K562 (cell line): ENCODE data around the gene ELAC2. TPM values are rescaled to one million over a fixed set of nuclear protein-coding genes. Genes with fewer than 3 reads are reported as not detected.

Experiments used
- ATAC-seq: fragments of 200-7000 bp; cut with Tn5 transposase; 3 replicates; pipeline ENCODE4 v1.9.1; 2020; ENCODE audit warnings: moderate library complexity
- BruUV-seq: library from RNA; stranded (reverse); fragments of 400-500 nt; replicated peaks from 2 replicates; lab custom pipeline; 2021; lab: Mats Ljungman, UMichigan
- CTCF ChIA-PET: fragments of 300-600 bp; formaldehyde crosslinking; extraction: SDS; loops from one replicate; lab custom pipeline; 2021; ENCODE audit warnings: low intra/inter-chr PET ratio; lab: Yijun Ruan, JAX
- POLR2A ChIA-PET: fragments of 300-600, 350-650 bp; sonication (Branson Sonifier 250); formaldehyde crosslinking; extraction: SDS; loops from one replicate; lab custom pipeline; 2021; ENCODE audit warnings: antibody characterized with exemption, inconsistent platforms; lab: Yijun Ruan, JAX
- DNase-seq, 4 experiments: peaks; one replicate each; pipeline versions ENCODE4 v3.0.0 to v3.0.0-alpha.2; 2011 to 2018; ENCODE audit warnings: low spot score in 3 of 4, mixed read lengths in 3 of 4; ENCODE audit errors: extremely low read depth in 1 of 4
- FAIRE-seq: peaks from 2 replicates; lab custom pipeline; 2011; peaks lifted over from hg19 to GRCh38; lab: Jason Lieb, UNC
- H2AFZ ChIP-seq: 2 replicates; pipeline ENCODE4 v1.6.0; 2011; ENCODE audit warnings: low read depth, low read length, control low read depth, inconsistent platforms
- H3K27ac ChIP-seq: fragments of 200-600 bp; 3 replicates; pipeline ENCODE4 v1.8.0; 2011; ENCODE audit warnings: low read depth, mild to moderate bottlenecking, control low read depth, inconsistent platforms, low read length, moderate library complexity, mixed read lengths; ENCODE audit errors: extremely low read depth
- H3K27me3 ChIP-seq, 2 experiments: fragments of 300-600 bp in 1 of 2; 2 replicates in 1 of 2; 3 replicates in 1 of 2; pipeline versions ENCODE4 v1.6.0 to v1.8.0; 2011; ENCODE audit warnings: inconsistent platforms in 2 of 2, low read length in 2 of 2, mild to moderate bottlenecking in 1 of 2, mixed read lengths in 1 of 2, moderate library complexity in 1 of 2; ENCODE audit not compliant: control insufficient read depth in 2 of 2, insufficient read depth in 2 of 2
- H3K36me3 ChIP-seq: fragments of 300-600 bp; 3 replicates; pipeline ENCODE4 v1.8.0; 2011; ENCODE audit warnings: mild to moderate bottlenecking, low read length, inconsistent platforms; ENCODE audit not compliant: control insufficient read depth, insufficient read depth
- H3K4me1 ChIP-seq, 2 experiments: fragments of 200-600 bp in 1 of 2; replicated peaks in 1 of 2; 2 replicates in 1 of 2; 3 replicates in 1 of 2; pipeline versions ENCODE4 v1.5.1 to v1.8.0; 2011; ENCODE audit warnings: inconsistent platforms in 2 of 2, low read length in 2 of 2, mild to moderate bottlenecking in 1 of 2, mixed read lengths in 1 of 2, moderate library complexity in 1 of 2; ENCODE audit not compliant: control insufficient read depth in 2 of 2, insufficient read depth in 2 of 2
- H3K4me2 ChIP-seq: 2 replicates; pipeline ENCODE4 v1.6.1; 2011; ENCODE audit warnings: low read length, control low read depth, inconsistent platforms, mixed read lengths; ENCODE audit not compliant: insufficient read depth
- H3K4me3 ChIP-seq: fragments of 200-600 bp; sonication (generic), shearing (Covaris generic); 2 replicates; pipeline ENCODE4 v1.5.1; 2016; ENCODE audit warnings: control low read depth, inconsistent platforms
- H3K79me2 ChIP-seq: fragments of 200-600 bp; 3 replicates; pipeline ENCODE4 v1.8.0; 2011; ENCODE audit warnings: low read length, inconsistent platforms; ENCODE audit not compliant: control insufficient read depth, insufficient read depth
- H3K9ac ChIP-seq, 2 experiments: 2 replicates each; pipeline versions ENCODE4 v1.6.0 to v1.6.1; 2011; ENCODE audit warnings: low read depth in 2 of 2, low read length in 2 of 2, control low read depth in 1 of 2, inconsistent platforms in 1 of 2, mild to moderate bottlenecking in 1 of 2, mixed read lengths in 1 of 2; ENCODE audit not compliant: insufficient read depth in 1 of 2
- H3K9me1 ChIP-seq: one replicate; pipeline ENCODE4 v1.6.0; 2011; ENCODE audit warnings: inconsistent platforms, mild to moderate bottlenecking, low read length, moderate library complexity; ENCODE audit not compliant: control insufficient read depth, insufficient read depth
- H3K9me3 ChIP-seq: replicated peaks from 2 replicates; pipeline ENCODE4 v1.5.1; 2011; ENCODE audit warnings: low read depth, low read length, inconsistent platforms; ENCODE audit not compliant: control insufficient read depth, insufficient read depth
- H4K20me1 ChIP-seq: replicated peaks from 2 replicates; pipeline ENCODE4 v1.6.1; 2011; ENCODE audit warnings: low read length, inconsistent platforms, mixed read lengths; ENCODE audit not compliant: control insufficient read depth, insufficient read depth
- CEBPG ChIP-seq, 3 experiments: fragments of 200-800 bp in 1 of 3; sonication (Bioruptor generic) in 1 of 3; sonication (generic) in 1 of 3; formaldehyde crosslinking in 1 of 3; IDR thresholded peaks in 2 of 3; conservative IDR thresholded peaks in 1 of 3; 2 replicates each; pipeline versions ENCODE4 v1.6.1 to v1.8.0; 2016 to 2022; ENCODE audit warnings: missing compliant biosample characterization in 2 of 3, missing genetic modification characterization in 2 of 3, mild to moderate bottlenecking in 1 of 3, missing genetic modification reagents in 1 of 3
- FOS ChIP-seq: IDR thresholded peaks from 3 replicates; pipeline ENCODE4 v1.6.1; 2011; ENCODE audit not compliant: insufficient read length; ENCODE audit errors: extremely low read depth
- SPI1 ChIP-seq: IDR thresholded peaks from 2 replicates; pipeline ENCODE4 v1.6.1; 2011; ENCODE audit warnings: low read depth, low read length, control low read depth, borderline replicate concordance
- STAT6 ChIP-seq: sonication (generic); formaldehyde crosslinking; IDR thresholded peaks from 2 replicates; pipeline ENCODE4 v1.8.1; 2023; ENCODE audit warnings: mild to moderate bottlenecking, missing genetic modification reagents
- TAF1 ChIP-seq: IDR thresholded peaks from 2 replicates; pipeline ENCODE4 v1.6.1; 2011; ENCODE audit warnings: mild to moderate bottlenecking, low read length, moderate library complexity; ENCODE audit not compliant: insufficient read depth, control insufficient read depth, severe bottlenecking; ENCODE audit errors: extremely low read depth
- TRIM28 ChIP-seq: fragments of 450-650 bp; IDR thresholded peaks from 2 replicates; pipeline ENCODE4 v1.6.1; 2017
- ZNF124 ChIP-seq: sonication (generic); formaldehyde crosslinking; IDR thresholded peaks from 2 replicates; pipeline ENCODE4 v1.8.1; 2022; ENCODE audit warnings: missing genetic modification reagents
- ZZZ3 ChIP-seq: fragments of 450-650 bp; IDR thresholded peaks from 2 replicates; pipeline ENCODE4 v1.6.1; 2016; ENCODE audit warnings: antibody characterized with exemption, mild to moderate bottlenecking, moderate library complexity
- whole genome bisulfite sequencing: fragments of 100-300 bp; shearing (Covaris generic); methylation state at CpG from one replicate; pipeline ENCODE4 v1.1.6; 2016; ENCODE audit warnings: low coverage, mixed read lengths; ENCODE audit not compliant: insufficient coverage; ENCODE audit errors: missing lambda C conversion rate; 5-methylcytosine and 5-hydroxymethylcytosine counted together
- in situ Hi-C: fragments of 300-500 bp; cut with MboI; formaldehyde crosslinking; loops from 4 replicates; pipeline ENCODE4 v1.15.0; 2018; ENCODE audit warnings: inconsistent platforms, mixed read lengths
- intact Hi-C: fragments of 100-400 bp; cut with micrococcal nuclease; formaldehyde crosslinking; loops from 2 replicates; pipeline ENCODE4 v1.14.2; 2022
- polyA plus RNA-seq, 8 experiments: library from polyadenylated mRNA; depleted of rRNA in 4 of 8; stranded (reverse) in 5 of 8; unstranded in 3 of 8; fragments of >200 nt; fragmentation: Nextera tagmentation in 2 of 8; fragmentation: Illumina TruSeq in 1 of 8; extraction: Ambion mirVana in 2 of 8; extraction: Trizol in 1 of 8; gene quantifications; 2 replicates each; pipeline versions ENCODE4 v1.2.1 to v1.2.3, GENCODE V29; 2011 to 2014; ENCODE audit warnings: inconsistent platforms in 1 of 8, missing spikeins in 1 of 8
- total RNA-seq, 7 experiments: library from RNA; depleted of rRNA in 6 of 7; stranded (reverse); fragments of >200 nt in 6 of 7; fragmentation: Illumina TruSeq in 2 of 7; extraction: Trizol in 2 of 7; gene quantifications; 2 replicates each; pipeline versions ENCODE4 v1.2.1 to v1.2.3, GENCODE V29; 2011 to 2021; ENCODE audit warnings: low replicate concordance in 1 of 7

Gene ELAC2
- total and polyA plus RNA-seq, 9 of the 15 experiments (the other 6 are each of a cell fraction or from before 2014, with no cell fraction given) = 4.5 to 129 (median 70.6) TPM

GRCh38 chr17:13030056-13030455, 12.2 kb upstream of the ELAC2 start:
- TF ChIP-seq TAF1 = no peak
- no peak for TF ChIP-seq TRIM28
- no peak for TF ChIP-seq FOS
- no peak for TF ChIP-seq SPI1
- TF ChIP-seq ZNF124 (CRISPR knock-in tag) = no peak
- no peak for TF ChIP-seq CEBPG (CRISPR knock-in tag; IDR thresholded peaks at IDR 0.05)
- TF ChIP-seq CEBPG (tag; conservative IDR thresholded peaks at IDR 0.05 in 1 of 2, IDR thresholded peaks at IDR 0.05 in 1 of 2) = no peak
- no peak for TF ChIP-seq ZZZ3
- TF ChIP-seq STAT6 = no peak
- TF ChIP-seq, all 486 proteins: peak for 0
- no peak overlapping the region for H2AFZ ChIP-seq
- WGBS = 17% methylated on average over 1 of the region's 1 CpG
- no peaks in the 10 kb centered on the region for H3K4me1 ChIP-seq
- FAIRE-seq (no peak), ATAC-seq (no peak), DNase-seq (no peak)
- ChIA-PET POLR2A (interaction anchor here (0.6 to 1.9 kb wide), 2 partner anchors 12 to 33 kb away, joined by 3 to 8 read pairs; partner anchors contain the start of gene ELAC2), CTCF (interaction anchor here (1.0 kb wide), 1 partner anchor 1272 kb away, joined by 5 read pairs; no protein-coding TSS in a partner anchor)
- H3K27ac ChIP-seq = no peak overlapping the region
- intact Hi-C loops (no loop called here), in situ Hi-C loops (no loop called here)
- H3K4me2 ChIP-seq = no peak overlapping the region
- no peaks in the 10 kb centered on the region for H3K79me2 ChIP-seq
- no peaks in the 10 kb centered on the region for H3K9me1 ChIP-seq
- H3K4me3 ChIP-seq = no peak overlapping the region
- H3K27me3 ChIP-seq = peaks cover 0 to 6% of the 10 kb centered on the region in 2 experiments; a peak in 1 of 5 replicates
- no peaks in the 10 kb centered on the region for H3K36me3 ChIP-seq
- no TSS peak for BruUV-seq
- H3K9me3 ChIP-seq = no peaks in the 10 kb centered on the region
- no peaks in the 10 kb centered on the region for H4K20me1 ChIP-seq
- no peak overlapping the region for H3K9ac ChIP-seq
